Measurements from ENCODE around the gene CELF2. TPM values are rescaled to one million over a fixed set of nuclear protein-coding genes. Genes with fewer than 3 reads are reported as not detected.

CELF2 gene
- total and polyA plus RNA-seq, 2 of the 4 experiments (the other 2 are of a cell fraction): 3.5 to 6.6 TPM

DNA sequence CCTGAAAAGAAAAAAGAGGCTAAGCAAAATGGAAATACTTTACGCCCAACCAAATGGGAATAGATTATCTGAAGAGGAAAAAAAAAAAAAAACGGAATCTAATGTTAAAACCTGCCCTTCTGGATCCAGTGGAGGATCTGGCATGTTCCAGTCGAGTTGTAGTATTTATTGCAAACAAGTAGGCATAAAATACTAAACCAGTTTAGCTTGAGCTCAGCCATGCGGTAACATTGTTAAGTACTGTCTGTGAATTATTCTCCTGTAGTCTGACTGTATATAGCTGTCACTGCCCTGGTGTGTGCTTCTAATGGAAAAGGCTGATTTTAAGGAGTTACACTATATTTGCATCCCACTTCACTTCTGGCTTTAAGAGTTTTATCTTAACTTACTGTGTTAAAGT, 40.3 kb downstream of the CELF2 start:
- Histone ChIP-seq H2AK5ac (ENCODE audit: low read depth, low read length) (no peak overlapping the region), H3K27me3 (ENCODE audit: control insufficient read depth, insufficient read depth, low read length) (no peaks in the 10 kb centered on the region), H3K9me1 (ENCODE audit: insufficient read depth, low read length) (no peaks in the 10 kb centered on the region), H3K79me1 (ENCODE audit: low read depth in 1 of 2, low read length in 2 of 2) (no peaks in the 10 kb centered on the region), H3K4me3 (ENCODE audit: insufficient read depth, low read depth, low read length) (no peak overlapping the region), H2BK5ac (ENCODE audit: low read depth, low read length, poor library complexity, severe bottlenecking) (no peak overlapping the region), H3K4me1 (ENCODE audit: control insufficient read depth, insufficient read depth, low read length) (no peaks in the 10 kb centered on the region), H3K36me3 (ENCODE audit: control insufficient read depth, insufficient read depth, low read length) (no peaks in the 10 kb centered on the region), H4K20me1 (ENCODE audit: insufficient read depth, low read length) (no peaks in the 10 kb centered on the region), H3K9ac (ENCODE audit: low read depth, low read length) (no peak overlapping the region), H2BK15ac (ENCODE audit: low read depth, low read length) (no peak overlapping the region), H2BK120ac (ENCODE audit: low read depth, low read length) (no peak overlapping the region), H4K5ac (ENCODE audit: low read depth, low read length) (no peak overlapping the region), H2BK20ac (ENCODE audit: low read depth, low read length) (no peak overlapping the region), H3K14ac (replicated peaks; ENCODE audit: low read depth, low read length) (no peak overlapping the region), H4K8ac (ENCODE audit: low read depth in 2 of 2, low read length in 2 of 2) (no peak overlapping the region), H3K9me3 (ENCODE audit: control insufficient read depth, insufficient read depth, low read length) (no peaks in the 10 kb centered on the region), H4K91ac (ENCODE audit: insufficient read depth, low read depth, low read length) (no peak overlapping the region), H3K4me2 (ENCODE audit: low read depth, low read length) (no peak overlapping the region), H2AFZ (replicated peaks; ENCODE audit: low read length, poor library complexity) (no peak overlapping the region), H3K23ac (ENCODE audit: low read depth, low read length) (no peak overlapping the region), H3K18ac (ENCODE audit: low read depth, low read length) (no peak overlapping the region), H3K4ac (ENCODE audit: low read depth, low read length) (no peak overlapping the region), H2AK9ac (replicated peaks; ENCODE audit: low read depth, low read length, poor library complexity) (no peak overlapping the region), H3K27ac (ENCODE audit: insufficient read depth, low read length) (no peak overlapping the region), H3K56ac (ENCODE audit: extremely low read depth, insufficient read depth, low read length) (no peak overlapping the region)
- in situ Hi-C loops (cut with MboI; ENCODE audit: low sequenced_read_pairs): no loop called here
- ChIA-PET POLR2A (ENCODE audit: unreplicated experiment) (no interaction called here), CTCF (interaction anchor here (1.4 to 1.5 kb wide), 2 partner anchors 10 to 1727 kb away, joined by 3 to 6 read pairs; no protein-coding TSS in a partner anchor)
- intact Hi-C loops (cut with micrococcal nuclease): no loop called here
- dilution Hi-C loops (cut with HindIII; ENCODE audit: low sequenced_read_pairs, unreplicated experiment): no loop called here
- ATAC-seq (ENCODE audit: low read depth): no peak
- no peak for TF ChIP-seq RCOR1 (IDR thresholded peaks at IDR 0.05; ENCODE audit: insufficient replicate concordance, low read length)
- TF ChIP-seq, protein P1, sequence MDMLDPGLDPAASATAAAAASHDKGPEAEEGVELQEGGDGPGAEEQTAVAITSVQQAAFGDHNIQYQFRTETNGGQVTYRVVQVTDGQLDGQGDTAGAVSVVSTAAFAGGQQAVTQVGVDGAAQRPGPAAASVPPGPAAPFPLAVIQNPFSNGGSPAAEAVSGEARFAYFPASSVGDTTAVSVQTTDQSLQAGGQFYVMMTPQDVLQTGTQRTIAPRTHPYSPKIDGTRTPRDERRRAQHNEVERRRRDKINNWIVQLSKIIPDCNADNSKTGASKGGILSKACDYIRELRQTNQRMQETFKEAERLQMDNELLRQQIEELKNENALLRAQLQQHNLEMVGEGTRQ (IDR thresholded peaks at IDR 0.05; ENCODE audit: low read depth, low read length): no peak
- TF ChIP-seq CHD1 (IDR thresholded peaks at IDR 0.05; ENCODE audit: low read depth, low read length): no peak
- TF ChIP-seq POLR2A (IDR thresholded peaks at IDR 0.05; ENCODE audit: low read depth, low read length): no peak
- no peak for TF ChIP-seq MAFK (IDR thresholded peaks at IDR 0.05; ENCODE audit: low read depth, low read length)
- TF ChIP-seq, protein P2, sequence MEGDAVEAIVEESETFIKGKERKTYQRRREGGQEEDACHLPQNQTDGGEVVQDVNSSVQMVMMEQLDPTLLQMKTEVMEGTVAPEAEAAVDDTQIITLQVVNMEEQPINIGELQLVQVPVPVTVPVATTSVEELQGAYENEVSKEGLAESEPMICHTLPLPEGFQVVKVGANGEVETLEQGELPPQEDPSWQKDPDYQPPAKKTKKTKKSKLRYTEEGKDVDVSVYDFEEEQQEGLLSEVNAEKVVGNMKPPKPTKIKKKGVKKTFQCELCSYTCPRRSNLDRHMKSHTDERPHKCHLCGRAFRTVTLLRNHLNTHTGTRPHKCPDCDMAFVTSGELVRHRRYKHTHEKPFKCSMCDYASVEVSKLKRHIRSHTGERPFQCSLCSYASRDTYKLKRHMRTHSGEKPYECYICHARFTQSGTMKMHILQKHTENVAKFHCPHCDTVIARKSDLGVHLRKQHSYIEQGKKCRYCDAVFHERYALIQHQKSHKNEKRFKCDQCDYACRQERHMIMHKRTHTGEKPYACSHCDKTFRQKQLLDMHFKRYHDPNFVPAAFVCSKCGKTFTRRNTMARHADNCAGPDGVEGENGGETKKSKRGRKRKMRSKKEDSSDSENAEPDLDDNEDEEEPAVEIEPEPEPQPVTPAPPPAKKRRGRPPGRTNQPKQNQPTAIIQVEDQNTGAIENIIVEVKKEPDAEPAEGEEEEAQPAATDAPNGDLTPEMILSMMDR (conservative IDR thresholded peaks at IDR 0.05; ENCODE audit: low read depth, low read length): no peak
- TF ChIP-seq FOS (IDR thresholded peaks at IDR 0.05; ENCODE audit: low read depth, low read length): no peak
- TF ChIP-seq SMC3 (IDR thresholded peaks at IDR 0.05; ENCODE audit: low read depth, low read length): no peak
- no peak for TF ChIP-seq BHLHE40 (IDR thresholded peaks at IDR 0.05; ENCODE audit: low read depth, low read length)
- TF ChIP-seq CEBPB (IDR thresholded peaks at IDR 0.05; ENCODE audit: low read depth, low read length): no peak
- TF ChIP-seq RFX5 (IDR thresholded peaks at IDR 0.05; ENCODE audit: low read depth, low read length): no peak
- no peak for DNase-seq
- no TSS peak for BruUV-seq (replicated peaks)
- WGBS, 2 experiments (ENCODE audit: extremely low coverage in 2 of 2, insufficient read length in 1 of 2): no CpG with 5 or more reads among the region's 4 CpGs
